HCEC 1CT (cell line): ENCODE results near the gene PET100.
A peak's percentile ranks its signal among the peaks of the same experiment; 100 is the strongest.

Experiments used
- DNase-seq: peaks from one replicate; pipeline ENCODE4 v3.0.0-alpha.2; 2017

PET100 gene

DNA sequence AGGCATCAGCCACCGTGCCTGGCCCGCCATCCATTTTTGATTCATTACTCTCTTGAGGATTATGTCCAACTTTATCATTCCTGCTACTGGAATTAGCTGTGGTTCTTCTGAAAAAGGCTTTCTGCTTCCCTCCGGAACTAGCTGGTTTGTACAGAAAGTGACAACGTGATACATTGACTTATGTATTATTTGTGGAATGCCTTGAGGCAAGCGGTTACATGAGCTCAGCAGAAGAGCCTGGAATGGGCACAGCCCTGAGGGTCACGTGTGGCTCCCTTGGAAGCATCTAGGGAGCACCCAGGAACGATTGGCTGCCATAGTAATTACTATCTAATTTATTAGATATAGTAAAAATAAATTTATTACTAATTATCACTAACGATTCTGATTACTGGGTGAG lies 24.8 kb downstream of the PET100 start:
- no peak for DNase-seq

DNA sequence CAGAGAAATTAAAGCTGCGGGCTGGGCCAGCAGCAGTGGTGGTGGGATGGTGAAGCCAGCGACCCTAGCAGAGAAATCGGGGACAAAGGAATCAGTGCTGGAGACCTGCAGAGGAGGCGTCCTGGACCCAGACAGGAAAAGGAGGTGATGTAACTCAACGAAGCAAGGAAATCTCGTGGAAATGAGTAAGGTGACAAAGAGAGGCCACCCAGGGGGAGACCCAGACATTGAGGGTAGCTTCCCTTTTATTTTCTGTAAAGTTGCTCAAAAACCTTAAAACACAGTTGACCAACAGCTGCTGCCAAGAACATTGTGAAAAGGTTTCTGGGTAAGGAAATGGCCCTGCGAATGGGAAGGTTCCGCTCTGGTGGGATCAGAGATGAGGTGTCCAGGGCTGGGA lies 26.0 kb downstream of the PET100 start:
- no peak for DNase-seq

DNA sequence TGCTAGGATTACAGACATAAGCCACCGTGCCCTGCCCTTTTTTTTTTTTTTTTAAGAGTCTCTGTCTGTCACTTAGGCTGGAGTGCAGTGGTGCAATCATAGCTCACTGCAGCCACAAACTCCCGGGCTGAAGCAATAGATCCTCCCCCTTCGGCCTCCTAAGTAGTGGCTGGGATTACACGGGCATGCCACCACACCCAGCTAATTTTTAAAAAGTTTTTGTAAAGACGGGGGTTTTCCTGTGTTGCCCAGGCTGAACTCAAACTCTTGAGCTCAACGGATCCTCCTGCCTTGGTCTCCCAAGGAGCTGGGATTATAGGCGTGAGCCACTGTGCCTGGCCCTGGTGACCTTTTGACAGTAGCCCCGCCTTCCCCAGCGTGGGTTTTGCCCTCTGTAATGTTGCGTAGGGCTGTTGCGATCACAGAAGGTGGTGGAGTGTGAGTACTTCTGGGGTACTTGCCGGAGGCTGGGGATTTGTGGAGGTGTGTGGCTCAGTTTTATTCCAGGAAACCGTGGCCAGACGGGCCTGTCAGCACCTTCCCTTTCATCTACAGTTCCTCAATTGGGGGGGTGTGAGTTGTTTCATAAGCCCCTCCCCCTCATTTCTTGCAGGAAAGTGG lies 27.6 kb downstream of the PET100 start:
- no peak for DNase-seq

DNA sequence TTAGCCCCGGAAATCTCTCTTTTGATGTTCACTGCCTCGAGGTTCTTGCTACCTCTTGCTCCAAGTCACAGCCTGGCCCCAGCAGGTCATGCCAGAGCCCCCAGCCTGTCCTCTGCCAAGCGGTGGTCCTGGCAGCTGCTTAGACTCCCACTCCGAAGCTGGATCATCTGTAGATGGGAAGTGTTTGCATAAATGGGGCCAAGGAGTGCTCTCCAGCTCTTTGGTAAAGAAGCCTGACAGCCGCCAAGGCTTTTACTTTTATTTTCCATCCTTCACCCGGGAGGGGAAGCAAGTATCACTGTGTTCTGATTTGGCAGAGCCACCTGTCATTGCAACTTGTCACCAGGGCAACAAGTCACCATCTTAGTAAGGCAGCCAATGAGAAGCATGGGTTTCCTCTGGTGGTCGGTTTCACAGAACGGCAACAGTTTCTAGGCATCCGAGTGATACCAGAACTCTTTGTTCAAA lies 28.7 kb downstream of the PET100 start:
- no peak for DNase-seq

DNA sequence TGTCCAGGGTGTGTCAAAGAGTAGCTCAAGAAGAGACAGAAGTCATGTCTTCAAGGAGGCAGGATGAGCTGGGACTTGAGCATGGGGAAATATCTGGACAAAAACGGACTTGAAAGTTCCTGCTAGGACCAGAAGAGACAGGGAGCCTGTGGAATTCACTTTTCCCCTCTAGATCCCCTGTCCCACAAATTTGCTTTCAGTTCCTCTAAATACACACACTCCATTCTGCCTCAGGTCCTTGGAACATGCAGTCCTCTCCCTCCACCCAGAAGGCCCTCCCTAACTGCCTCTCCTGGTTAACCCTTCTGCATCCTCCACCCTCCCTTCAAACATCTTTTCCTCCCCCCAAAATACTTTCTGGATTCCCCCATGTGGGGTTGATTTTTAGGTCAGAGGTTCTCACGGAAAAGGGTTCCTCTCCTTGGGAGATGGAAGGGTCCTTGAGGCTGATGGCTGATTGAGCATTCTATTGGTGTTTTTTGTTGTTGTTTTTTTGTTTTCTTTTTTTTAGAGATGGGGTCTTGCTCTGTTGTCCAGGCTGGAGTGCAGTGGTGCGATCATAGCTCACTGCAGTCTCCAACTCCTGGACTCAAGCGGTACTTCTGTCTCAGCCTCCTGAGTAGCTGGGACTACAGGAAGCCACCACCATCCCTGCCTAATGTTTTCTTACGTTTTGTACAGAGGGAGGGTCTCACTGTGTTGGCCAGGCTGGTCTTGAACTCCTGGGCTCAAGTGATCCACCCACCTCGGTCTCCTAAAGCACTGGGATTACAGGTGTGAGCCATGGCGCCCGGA lies 32.3 kb downstream of the PET100 start:
- no peak for DNase-seq

DNA sequence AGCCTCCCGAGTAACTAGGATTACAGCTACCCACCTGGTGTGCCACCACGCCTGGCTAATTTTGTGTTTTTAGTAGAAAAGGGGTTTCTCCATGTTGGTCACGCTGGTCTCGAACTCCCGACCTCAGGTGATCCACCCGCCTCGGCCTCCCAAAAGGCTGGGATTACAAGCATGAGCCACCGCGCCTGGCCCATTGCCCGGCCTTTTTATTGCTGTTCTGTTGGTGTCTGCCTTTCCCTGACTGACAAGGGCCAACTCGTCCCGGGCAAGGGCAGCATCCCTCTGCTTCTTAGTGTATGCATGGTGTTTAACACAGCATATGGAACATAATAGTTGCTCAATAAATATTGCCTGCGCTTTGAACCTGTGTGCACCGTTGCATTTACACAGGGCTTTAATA lies 33.1 kb downstream of the PET100 start:
- no peak for DNase-seq

DNA sequence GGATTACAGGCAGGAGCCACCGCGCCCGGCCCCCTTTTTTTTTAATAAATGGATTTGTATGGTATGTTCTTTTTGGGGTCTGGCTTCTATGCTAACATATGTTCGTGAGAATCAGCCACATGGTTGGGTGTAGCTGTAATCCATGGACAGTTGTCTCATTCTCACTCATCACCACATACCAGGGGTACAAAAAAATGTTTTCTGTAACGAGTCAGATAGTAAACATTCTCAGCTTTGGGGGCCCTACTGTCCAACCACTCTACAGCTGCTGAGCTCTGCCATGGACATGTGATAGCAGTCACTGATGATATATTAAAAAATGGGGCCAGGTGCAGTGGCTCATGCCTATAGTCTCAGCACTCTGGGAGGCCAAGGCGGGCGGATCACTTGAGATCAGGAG lies 34.1 kb downstream of the PET100 start:
- no peak for DNase-seq

DNA sequence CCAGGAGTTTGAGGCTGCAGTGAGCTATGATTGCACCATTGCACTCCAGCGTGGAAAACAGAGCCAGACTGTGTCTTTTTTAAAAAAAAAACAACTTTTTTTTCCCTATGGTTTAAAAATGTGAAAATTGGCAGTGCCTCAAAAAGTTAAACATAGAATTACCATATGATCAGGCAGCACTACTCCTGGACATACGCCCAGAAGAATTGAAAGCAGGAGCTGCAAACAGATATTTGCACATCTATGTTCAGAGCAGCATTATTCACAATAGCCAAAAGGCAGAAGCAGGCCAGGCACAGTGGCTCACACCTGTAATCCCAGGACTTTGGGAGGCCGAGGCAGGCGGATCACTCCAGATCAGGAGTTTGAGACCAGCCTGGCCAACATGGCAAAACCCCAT lies 35.5 kb downstream of the PET100 start:
- DNase-seq = peak; percentile 15

DNA sequence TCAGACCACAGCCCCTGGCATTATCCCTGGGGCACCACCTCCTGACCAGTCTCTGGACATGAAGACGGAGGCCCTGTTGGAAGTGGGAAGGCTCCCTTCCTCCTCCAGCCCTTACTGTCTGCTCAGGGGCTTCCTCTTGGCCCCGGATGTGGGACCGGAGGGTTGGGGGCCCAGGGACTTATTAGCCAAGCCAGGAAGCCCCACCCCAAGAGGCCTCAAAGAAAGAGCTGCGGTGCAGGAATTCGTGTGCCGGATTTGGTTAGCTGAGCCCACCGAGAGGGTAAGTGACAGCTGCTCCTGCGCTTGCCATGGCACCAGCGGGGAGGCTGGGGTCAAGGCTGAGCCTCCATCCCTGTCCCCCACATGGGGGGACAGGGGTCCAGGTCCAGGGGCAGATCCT lies 39.2 kb downstream of the PET100 start, which contains the start of gene RETN:
TSS of gene RETN (plus strand) at position 208 of the 400 bp plus-strand sequence. CDS start 278 bp downstream, outside the sequence.
- no peak for DNase-seq

DNA sequence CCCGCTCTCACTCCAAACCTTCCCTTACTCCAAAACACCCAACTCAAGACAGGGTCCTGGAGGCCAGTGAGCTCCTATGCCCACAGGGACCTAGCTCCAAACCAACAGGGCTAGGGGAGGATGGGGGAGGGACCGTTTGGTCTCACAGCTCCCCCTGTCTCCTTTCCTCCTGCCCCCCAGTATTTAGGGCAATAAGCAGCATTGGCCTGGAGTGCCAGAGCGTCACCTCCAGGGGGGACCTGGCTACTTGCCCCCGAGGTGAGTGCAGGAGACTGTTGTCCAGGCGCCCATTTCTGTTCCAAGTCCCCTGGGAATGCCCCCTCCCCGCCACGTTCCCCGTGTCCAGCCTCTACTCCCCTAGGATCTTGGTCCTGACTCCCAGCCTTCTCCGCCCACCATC lies 40.0 kb downstream of the PET100 start:
- DNase-seq = no peak

DNA sequence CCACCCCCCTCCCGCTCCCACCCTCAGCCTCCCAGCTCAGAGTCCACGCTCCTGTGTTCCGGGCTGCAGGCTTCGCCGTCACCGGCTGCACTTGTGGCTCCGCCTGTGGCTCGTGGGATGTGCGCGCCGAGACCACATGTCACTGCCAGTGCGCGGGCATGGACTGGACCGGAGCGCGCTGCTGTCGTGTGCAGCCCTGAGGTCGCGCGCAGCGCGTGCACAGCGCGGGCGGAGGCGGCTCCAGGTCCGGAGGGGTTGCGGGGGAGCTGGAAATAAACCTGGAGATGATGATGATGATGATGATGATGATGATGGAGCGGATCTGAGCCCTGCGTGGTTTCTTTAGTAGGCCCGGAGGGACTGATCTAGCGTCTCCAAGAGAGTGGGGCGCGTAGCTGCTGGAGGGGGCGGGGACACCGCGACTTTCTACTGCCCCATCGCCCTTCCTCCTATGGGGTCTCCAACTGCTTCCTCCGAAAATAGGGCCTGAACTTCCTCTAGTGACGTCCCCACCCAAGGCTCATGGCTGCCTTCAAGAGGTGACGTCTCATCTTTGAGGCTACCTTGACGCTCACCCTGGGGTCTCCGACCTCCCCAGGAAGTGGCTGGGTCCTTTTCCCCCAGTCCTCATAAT lies 40.7 kb downstream of the PET100 start:
- no peak for DNase-seq

DNA sequence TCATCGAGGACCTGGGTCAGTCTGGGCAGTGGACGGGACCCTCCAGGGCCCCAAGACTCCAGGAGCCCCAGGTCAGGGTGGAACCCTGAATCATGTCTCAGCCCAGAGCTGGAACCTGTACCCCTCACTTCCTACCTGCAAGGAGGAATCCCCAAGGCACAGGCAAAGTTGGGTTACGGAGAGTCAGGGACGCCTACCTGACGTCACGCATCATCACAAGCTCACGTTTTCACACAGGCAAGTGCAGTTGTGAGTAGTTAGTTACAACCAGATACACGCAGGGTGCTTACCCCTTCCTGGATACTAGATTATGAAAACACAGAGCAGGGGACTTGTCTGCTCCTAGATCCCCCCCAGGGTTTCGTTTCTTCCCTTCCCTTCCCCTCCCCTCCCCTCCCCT lies 41.2 kb downstream of the PET100 start:
- DNase-seq = no peak

DNA sequence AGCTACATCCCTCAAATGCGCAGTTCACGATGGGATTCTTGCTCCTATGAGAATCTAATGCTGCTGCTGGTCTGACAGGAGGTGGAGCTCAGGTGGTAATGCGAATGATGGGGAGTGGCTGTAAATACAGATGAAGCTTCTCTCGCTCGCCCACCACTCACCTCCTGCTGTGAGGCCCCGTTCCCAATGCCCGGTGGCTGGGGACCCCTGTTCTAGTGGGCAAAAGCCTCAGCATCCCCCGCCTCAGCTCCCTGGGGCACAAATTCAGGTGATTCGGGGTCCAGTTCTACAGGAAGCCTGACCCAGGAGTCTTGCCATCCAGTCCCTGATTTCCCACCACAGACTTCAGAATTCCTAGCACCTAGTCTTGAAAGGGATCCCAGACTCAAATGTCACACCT lies 42.9 kb downstream of the PET100 start:
- no peak for DNase-seq

DNA sequence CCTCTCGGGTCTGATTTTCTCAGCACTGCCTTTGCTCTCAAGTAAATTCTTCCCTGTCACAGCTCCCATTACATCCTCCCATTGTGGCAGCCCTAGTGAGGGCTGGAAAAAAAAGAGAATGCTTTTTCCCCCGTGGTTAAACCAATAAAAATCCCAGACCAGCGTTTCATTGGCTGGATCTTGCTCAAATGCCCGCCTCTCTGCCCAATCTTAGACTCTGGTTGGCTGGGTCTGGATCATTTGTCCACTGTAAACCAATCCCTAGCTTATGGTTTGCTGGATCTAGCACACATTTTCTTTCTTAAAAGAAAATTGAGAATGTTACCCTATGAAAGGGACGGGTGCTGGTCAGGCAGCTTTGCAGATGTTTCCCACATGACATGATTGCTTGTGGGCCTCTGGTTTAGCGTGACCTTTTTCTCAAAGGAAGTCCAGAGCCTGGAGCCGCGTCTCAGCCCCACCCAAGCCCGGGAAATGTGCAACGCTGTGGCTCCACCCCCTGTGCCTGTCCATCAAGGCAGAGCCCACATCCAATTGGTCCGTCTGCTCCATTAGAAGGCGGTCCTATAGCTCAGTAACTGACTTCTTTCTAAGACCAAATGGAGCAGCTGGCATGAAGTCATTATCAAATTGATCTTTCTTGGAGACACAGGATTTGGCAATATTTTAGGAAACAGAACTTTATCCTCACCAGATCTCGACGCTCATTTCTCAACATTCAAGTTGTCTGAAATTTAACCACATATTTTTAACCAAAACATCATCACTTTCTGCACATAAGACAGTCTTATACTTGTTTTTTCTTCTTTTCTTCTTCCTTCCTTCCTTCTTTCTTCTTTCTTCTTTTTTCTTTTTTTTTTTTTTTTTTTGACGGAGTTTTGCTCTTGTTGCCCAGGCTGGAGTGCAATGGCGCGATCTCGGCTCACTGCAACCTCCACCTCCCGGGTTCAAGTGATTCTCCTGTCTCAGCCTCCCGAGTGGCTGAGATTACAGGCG lies 44.7 kb downstream of the PET100 start:
- DNase-seq = peak; percentile 60

DNA sequence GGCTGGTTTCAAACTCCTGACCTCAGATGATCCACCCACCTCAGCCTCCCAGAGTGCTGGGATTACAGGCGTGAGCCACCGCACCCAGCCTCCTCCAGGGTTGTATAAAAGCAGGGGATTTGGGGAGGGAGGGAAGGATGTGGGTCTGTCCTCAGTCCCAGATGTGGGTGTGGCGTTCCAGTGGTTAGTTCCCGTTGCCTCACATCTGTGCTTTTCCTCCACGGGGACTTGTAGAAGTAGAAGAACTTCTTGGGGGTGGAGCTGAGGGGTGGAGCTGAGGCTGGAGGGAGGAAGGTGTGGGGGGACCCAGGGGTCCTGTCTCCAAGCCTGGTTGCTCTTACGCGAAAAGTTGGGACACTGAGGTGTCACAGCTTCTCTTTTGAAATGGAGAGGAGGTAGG lies 46.8 kb downstream of the PET100 start:
- no peak for DNase-seq

DNA sequence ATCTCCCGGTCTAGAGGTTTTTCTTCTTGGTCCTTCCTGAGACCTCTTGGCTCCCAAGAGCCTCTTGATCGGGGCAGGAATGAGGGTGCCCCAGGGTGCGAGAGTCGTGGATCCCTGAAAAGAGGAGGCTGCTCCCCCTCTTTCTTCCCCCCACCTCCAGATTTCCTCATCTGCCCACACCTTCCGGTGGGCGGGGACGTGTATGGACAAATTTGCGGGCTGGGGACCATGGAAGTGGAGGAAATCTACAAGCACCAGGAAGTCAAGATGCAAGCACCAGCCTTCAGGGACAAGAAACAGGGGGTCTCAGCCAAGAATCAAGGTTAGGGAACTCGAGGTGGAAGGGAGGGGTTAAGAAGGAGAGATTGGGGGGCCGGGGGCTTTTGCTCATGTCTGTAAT lies 47.3 kb downstream of the PET100 start, which contains the start of gene MCEMP1:
TSS of gene MCEMP1 (plus strand) at position 237 of the 400 bp plus-strand sequence. CDS start at position 268, 31 bp downstream.
- no peak for DNase-seq

DNA sequence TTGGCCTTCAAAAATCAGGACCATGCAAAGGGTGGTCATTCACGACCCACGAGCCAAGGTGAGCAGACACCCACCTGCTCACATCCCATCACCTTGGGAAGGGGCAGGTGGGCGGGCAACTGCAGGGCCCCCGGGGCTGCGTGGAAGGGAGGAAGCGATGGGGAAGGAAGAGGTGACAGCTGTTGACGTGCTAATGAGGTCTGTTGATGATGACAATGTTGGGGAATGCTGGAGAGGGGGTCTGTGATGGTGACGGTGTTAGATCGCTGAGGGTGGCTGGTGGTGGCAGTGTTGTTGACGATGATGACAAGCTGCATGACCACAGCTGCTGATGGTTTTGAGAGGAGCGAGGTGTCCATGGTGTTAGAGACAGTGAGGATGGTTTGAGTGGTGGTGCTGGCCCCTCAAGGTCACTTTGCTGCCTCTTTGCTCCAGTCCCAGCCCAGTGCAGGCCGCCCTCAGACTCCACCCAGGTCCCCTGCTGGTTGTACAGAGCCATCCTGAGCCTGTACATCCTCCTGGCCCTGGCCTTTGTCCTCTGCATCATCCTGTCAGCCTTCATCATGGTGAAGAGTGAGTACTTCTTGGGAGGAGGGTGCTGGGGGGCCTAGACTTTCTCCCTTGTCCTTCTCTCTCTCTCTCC lies 48.2 kb downstream of the PET100 start:
- no peak for DNase-seq

DNA sequence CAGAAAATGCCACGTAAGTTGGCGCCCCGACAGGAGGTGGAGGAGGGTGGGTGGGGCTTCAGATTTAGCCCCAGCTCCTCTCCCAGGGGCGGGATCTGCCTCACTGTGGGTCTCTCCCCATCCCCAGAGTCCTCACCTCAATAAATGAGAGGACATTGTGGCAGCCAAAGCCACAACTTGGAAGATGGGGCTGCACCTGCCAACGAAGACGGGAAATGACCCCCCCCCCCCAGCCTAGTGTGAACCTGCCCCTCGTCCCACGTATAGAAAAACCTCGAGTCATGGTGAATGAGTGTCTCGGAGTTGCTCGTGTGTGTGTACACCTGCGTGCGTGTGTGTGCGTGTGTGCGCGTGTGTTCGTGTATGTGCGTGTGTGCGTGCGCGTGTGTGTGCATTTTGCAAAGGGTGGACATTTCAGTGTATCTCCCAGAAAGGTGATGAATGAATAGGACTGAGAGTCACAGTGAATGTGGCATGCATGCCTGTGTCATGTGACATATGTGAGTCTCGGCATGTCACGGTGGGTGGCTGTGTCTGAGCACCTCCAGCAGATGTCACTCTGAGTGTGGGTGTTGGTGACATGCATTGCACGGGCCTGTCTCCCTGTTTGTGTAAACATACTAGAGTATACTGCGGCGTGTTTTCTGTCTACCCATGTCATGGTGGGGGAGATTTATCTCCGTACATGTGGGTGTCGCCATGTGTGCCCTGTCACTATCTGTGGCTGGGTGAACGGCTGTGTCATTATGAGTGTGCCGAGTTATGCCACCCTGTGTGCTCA lies 49.6 kb downstream of the PET100 start:
- no peak for DNase-seq

DNA sequence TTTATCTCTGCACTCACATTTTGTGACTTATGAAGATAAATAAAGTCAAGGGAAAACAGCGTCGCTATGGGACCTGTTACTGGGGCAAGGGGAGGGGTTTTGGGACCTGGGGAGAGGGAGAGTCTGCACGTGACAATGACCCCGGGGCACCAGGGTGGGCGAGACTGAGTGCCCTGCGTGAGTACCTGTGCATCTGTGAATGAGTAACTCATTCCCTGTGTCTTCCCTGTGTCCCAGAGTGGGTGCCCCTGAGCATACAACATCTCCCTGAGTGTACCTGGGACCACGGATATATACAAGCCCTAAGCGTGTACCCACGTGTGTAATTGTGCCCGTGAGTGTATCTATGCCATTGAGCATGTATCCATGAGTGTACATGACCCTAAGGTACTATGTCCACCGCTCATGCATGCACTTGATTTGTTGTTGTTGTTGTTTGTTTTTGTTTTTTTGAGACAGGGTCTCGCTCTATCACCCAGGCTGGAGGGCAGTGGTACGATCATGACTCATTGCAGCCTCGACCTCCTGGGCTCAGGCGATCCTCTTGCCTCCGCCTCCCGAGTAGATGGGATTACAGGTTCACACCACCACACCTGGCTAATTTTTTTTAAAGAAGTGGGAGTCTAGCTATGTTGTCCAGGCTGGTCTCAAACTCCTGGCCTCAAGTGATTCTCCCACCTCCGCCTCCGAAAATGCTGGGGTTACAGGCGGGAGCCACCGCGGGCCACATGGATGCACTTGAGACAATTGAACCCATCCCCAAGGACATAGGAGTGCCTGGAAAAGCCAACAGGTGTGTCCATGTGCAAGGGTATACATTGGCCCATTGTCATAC lies 50.4 kb downstream of the PET100 start:
- DNase-seq = no peak
